Activated T-cell treated with anti-CD3 and anti-CD28 coated beads, Interleukin-2, amount 50 U/mL, for 24 hours (primary cell): ENCODE measurements around the gene SERPINI1.
A peak's percentile ranks its signal among the peaks of the same experiment; 100 is the strongest.

Experiments
- DNase-seq: peaks from one replicate; pipeline ENCODE4 v3.0.0-alpha.2; 2020
- H3K27ac Mint-ChIP-seq: 2 replicates; pipeline ENCODE4 v1.8.0; 2020; ENCODE audit warnings: mild to moderate bottlenecking, mixed read lengths
- H3K27me3 Mint-ChIP-seq: 2 replicates; pipeline ENCODE4 v1.8.0; 2020; ENCODE audit warnings: mixed read lengths
- H3K36me3 Mint-ChIP-seq: 2 replicates; pipeline ENCODE4 v1.8.0; 2020; ENCODE audit warnings: low read depth, mixed read lengths
- H3K4me1 Mint-ChIP-seq: 2 replicates; pipeline ENCODE4 v1.8.0; 2020; ENCODE audit warnings: low read depth, mixed read lengths
- H3K4me3 Mint-ChIP-seq: 2 replicates; pipeline ENCODE4 v1.8.0; 2020; ENCODE audit warnings: mild to moderate bottlenecking, moderate library complexity, mixed read lengths
- H3K9me3 Mint-ChIP-seq: 2 replicates; pipeline ENCODE4 v1.8.0; 2020; ENCODE audit warnings: mixed read lengths

The SERPINI1 gene, protein sequence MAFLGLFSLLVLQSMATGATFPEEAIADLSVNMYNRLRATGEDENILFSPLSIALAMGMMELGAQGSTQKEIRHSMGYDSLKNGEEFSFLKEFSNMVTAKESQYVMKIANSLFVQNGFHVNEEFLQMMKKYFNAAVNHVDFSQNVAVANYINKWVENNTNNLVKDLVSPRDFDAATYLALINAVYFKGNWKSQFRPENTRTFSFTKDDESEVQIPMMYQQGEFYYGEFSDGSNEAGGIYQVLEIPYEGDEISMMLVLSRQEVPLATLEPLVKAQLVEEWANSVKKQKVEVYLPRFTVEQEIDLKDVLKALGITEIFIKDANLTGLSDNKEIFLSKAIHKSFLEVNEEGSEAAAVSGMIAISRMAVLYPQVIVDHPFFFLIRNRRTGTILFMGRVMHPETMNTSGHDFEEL

DNA sequence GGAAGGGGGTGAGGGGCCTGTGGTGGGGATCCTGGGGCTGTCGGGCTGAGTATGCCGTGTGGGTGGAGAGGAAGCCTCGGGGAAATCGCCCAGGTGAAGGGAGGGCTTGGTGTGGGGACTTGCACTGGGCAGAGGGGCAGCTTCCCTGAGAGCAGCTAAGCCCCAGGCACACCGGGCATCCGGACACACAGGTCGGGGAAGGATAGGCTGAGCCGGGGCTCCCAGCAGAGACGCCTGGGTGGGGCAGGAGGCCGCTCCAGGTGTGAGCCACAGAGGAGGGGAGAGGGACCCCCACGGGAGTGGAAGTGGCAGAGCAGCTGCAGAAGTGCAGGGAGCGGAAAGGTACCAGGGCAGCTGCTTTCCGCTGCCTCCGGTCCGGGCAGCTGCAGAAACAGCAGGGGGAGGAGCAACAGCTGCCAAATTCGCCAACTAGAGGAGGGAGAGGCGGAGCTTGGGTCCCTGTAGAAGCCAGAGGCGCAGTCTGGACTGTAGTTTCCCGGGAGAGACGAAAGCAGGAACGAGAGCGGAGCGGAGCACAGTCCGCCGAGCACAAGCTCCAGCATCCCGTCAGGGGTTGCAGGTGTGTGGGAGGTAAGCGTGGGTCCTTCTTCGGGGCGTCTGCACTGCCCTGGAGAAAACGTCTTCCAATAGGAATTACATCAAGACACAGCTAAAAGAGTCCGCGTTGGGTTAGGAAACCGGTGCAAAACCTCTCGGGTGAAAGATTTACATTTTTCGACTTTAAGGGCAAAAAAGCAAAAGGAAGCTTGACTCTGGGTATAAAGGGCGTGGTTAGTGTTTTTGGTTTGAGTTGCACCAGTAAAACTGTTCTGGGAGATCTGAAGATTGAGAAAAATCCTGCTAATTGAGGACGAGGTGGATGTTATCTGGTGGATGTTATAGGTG is at the start of gene SERPINI1:
Gene SERPINI1, plus strand, starts transcription at position 489 of the 906 bp plus-strand sequence. CDS start 53,408 bp downstream, outside the sequence.
- peaks cover 15% of the 10 kb centered on the region for H3K36me3 Mint-ChIP-seq
- no peaks in the 10 kb centered on the region for H3K9me3 Mint-ChIP-seq
- H3K27ac Mint-ChIP-seq: peak within 1 kb of the TSS; percentile 53
- peaks cover 34% of the 10 kb centered on the region for H3K4me1 Mint-ChIP-seq
- H3K27me3 Mint-ChIP-seq: no peaks in the 10 kb centered on the region
- H3K4me3 Mint-ChIP-seq: no peak within 1 kb of the TSS
- DNase-seq: peak; percentile 89

DNA sequence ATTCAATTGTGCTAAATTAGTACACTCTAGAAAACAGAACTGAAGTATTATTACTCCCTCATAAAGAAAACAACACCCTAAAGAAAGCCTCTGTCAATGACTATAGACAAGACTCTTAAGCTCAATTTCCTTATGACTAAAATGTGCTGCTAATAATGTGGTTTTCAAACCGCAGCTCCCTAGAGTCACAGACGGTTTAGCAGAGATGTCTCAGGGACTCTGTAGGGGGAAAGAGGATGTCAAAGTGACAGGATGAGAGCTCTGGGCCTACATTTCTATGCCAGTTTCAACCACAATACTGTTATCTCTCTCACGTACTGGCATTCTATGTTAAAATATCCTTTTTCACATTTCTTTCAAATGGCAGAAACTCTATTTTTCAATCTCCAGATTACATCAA is 44.2 kb upstream of the SERPINI1 start:
- no peaks in the 10 kb centered on the region for H3K9me3 Mint-ChIP-seq
- no peak overlapping the region for H3K4me3 Mint-ChIP-seq
- no peaks in the 10 kb centered on the region for H3K27me3 Mint-ChIP-seq
- peaks cover 83% of the 10 kb centered on the region for H3K36me3 Mint-ChIP-seq
- DNase-seq: no peak
- H3K27ac Mint-ChIP-seq: peak overlapping the region; percentile 80
- H3K4me1 Mint-ChIP-seq: peaks cover 39% of the 10 kb centered on the region

DNA sequence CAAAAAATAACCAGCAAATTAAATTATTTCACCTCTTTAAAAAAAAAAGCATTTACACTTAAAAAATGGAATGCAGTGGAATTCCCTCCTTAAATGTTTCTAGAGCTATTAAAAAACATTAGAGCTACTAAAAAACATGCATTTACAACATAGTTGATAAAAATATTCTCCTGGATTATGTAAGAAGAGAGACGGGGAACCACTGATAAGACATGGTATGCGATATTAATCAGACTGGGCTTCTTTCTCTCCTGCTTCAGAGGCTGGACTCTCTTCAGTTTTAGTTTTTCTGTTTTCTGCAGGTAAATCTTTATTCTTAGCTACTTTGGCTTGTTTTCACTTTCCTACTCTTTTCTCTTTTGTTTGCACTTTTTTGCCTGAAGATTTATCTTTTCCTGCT is 41.4 kb upstream of the SERPINI1 start:
- peak overlapping the region; percentile 68 for H3K27ac Mint-ChIP-seq
- H3K36me3 Mint-ChIP-seq: peaks cover 84% of the 10 kb centered on the region
- H3K4me3 Mint-ChIP-seq: no peak overlapping the region
- peaks cover 44% of the 10 kb centered on the region for H3K4me1 Mint-ChIP-seq
- no peaks in the 10 kb centered on the region for H3K9me3 Mint-ChIP-seq
- no peaks in the 10 kb centered on the region for H3K27me3 Mint-ChIP-seq
- no peak for DNase-seq

DNA sequence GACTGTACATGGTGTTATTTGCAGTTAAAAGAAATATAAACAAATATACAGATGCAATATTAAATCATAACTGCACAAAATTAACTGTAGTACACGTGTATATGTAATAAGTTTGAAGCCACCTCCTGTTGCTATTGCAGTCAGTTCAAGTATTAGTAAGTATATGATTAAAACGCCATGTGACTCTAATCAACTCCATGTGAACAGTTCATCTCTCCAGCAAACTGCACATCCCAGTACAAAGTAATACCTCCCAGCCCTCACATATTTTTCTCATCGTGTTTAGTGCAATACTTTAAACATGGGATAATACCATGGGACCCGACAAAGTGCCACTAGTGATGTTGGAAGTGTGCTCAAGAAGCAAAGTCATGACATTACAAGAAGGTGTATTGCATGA is 35.5 kb upstream of the SERPINI1 start:
- Mint-ChIP-seq H3K4me3 (no peak overlapping the region), H3K36me3 (peaks cover 81% of the 10 kb centered on the region), H3K9me3 (no peaks in the 10 kb centered on the region), H3K27me3 (no peaks in the 10 kb centered on the region), H3K27ac (no peak overlapping the region), H3K4me1 (peaks cover 28% of the 10 kb centered on the region)
- no peak for DNase-seq

DNA sequence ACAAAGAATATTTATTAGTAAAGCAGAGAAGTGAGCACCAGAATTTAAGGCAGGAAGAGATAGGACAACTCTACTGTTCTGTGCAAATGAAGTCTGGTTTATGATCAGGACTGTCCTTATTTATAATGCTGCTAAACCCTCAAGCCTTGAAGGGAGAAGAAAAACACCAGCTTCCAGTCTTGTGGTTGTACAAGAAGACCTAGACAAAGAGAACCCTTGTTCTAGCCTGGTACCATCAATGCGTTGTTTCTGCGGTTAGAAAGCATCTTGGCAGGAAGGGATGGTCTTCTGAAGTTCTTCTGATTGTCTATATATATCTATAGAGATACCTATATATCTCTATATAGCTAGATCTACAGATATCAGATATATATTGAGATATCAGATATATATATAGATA is 34.6 kb upstream of the SERPINI1 start:
- peaks cover 33% of the 10 kb centered on the region for H3K4me1 Mint-ChIP-seq
- H3K9me3 Mint-ChIP-seq: no peaks in the 10 kb centered on the region
- H3K4me3 Mint-ChIP-seq: no peak overlapping the region
- H3K27ac Mint-ChIP-seq: peak overlapping the region; percentile 27
- H3K36me3 Mint-ChIP-seq: peaks cover 77% of the 10 kb centered on the region
- H3K27me3 Mint-ChIP-seq: no peaks in the 10 kb centered on the region
- DNase-seq: no peak

DNA sequence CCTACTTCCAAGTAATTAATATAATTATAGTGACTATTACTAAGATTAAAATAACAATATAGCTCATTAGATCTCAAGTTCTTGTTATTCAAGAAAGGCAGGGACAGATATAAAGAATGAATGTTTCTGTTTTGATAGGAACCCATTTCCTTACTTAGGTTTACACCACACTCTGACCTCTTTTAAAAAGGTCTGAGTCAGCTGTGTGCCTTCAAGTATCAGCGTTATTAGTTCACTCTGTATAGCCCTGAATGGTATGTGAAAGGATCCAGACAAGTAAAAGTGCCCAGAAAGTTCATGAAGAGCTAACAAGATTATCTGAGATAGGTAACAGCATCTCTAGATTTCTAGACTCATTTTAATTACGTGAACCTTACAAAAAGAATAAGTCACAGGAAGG is 29.7 kb upstream of the SERPINI1 start:
- no peak for DNase-seq
- Mint-ChIP-seq H3K27ac (no peak overlapping the region), H3K4me1 (peaks cover 44% of the 10 kb centered on the region), H3K4me3 (no peak overlapping the region), H3K9me3 (no peaks in the 10 kb centered on the region), H3K27me3 (no peaks in the 10 kb centered on the region), H3K36me3 (peaks cover 84% of the 10 kb centered on the region)

DNA sequence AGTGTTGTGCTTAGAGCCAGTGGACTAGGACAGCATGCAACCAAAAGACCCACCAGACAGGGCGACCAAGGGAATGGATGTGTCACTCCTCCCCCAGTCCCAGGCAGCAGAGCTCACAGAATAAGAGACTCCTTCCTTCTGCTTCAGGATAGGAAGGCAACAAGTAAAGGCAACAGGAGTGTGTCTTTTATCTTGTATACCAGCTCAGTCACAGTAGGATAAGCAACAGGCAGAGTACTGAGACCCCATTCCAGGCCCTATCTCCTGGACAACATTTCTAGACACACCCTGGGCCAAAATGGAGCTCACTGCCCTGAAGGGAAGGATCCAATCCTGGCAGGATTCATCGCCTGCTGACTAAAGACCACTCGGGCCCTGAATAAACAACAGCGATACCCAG is 25.8 kb upstream of the SERPINI1 start:
- H3K4me3 Mint-ChIP-seq: no peak overlapping the region
- no peaks in the 10 kb centered on the region for H3K9me3 Mint-ChIP-seq
- peaks cover 69% of the 10 kb centered on the region for H3K4me1 Mint-ChIP-seq
- no peaks in the 10 kb centered on the region for H3K27me3 Mint-ChIP-seq
- peaks cover 92% of the 10 kb centered on the region for H3K36me3 Mint-ChIP-seq
- H3K27ac Mint-ChIP-seq: no peak overlapping the region
- DNase-seq: no peak

DNA sequence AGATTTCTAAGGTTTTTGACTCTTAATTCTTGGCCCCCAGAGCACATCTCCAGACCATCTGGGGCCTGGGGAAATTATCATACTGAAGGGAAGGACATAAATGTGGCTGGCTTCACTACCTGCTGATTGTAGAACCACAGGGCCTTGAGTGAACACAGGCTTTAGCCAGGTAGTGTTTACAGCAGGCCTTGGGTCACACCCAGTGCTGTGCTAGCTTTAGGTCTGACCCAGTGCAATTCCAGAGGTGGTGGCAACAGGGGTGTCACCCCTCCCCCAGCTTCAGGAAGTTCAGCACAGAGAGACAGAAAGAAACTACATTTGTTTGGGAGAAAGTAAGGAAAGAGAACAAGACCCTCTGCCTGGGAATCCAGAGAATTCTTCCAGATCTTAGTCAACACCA is 25.0 kb upstream of the SERPINI1 start:
- H3K27ac Mint-ChIP-seq: no peak overlapping the region
- H3K4me3 Mint-ChIP-seq: no peak overlapping the region
- no peaks in the 10 kb centered on the region for H3K27me3 Mint-ChIP-seq
- peaks cover 75% of the 10 kb centered on the region for H3K4me1 Mint-ChIP-seq
- no peak for DNase-seq
- H3K36me3 Mint-ChIP-seq: peaks cover 97% of the 10 kb centered on the region
- H3K9me3 Mint-ChIP-seq: no peaks in the 10 kb centered on the region

DNA sequence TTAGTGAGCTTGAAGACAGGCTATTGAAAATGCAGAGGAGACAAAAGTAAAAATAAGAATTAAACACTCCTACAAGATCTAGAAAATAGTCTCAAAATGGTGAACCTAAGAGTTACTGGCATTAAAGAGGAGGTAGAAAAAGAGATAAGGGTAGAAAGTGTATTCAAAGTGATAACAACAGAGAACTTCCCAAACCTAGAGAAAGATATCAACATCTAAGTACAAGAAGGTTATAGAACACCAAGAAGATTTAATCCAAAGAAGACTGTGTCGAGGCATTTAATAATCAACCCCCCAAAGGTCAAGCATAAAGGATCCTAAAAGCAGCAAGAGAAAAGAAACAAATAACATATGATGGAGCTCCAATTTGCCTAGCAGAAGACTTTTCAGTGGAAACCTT is 24.1 kb upstream of the SERPINI1 start:
- Mint-ChIP-seq H3K4me1 (peaks cover 73% of the 10 kb centered on the region), H3K27me3 (no peaks in the 10 kb centered on the region), H3K27ac (no peak overlapping the region), H3K36me3 (peaks cover 95% of the 10 kb centered on the region), H3K4me3 (no peak overlapping the region), H3K9me3 (no peaks in the 10 kb centered on the region)
- no peak for DNase-seq

DNA sequence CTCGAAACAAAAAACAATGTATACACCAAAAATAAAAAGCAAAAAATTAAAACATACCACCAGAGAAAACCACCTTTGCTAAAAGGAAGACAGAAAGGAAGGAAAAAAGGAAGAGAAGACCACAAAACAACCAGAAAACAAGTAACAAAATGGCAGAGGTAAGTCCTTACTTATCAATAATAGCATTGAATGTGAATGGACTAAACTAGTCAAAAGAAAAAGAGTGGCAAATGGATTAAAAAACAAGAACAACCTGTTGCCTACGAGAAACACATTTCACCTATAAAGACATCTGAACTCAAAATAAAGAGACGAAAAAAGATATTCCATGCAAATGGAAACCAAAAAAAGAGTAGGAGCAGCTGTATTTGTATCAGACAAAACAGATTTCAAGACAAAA is 23.1 kb upstream of the SERPINI1 start:
- Mint-ChIP-seq H3K27me3 (no peaks in the 10 kb centered on the region), H3K4me3 (no peak overlapping the region), H3K4me1 (peaks cover 72% of the 10 kb centered on the region), H3K9me3 (no peaks in the 10 kb centered on the region), H3K36me3 (peaks cover 93% of the 10 kb centered on the region), H3K27ac (no peak overlapping the region)
- no peak for DNase-seq

DNA sequence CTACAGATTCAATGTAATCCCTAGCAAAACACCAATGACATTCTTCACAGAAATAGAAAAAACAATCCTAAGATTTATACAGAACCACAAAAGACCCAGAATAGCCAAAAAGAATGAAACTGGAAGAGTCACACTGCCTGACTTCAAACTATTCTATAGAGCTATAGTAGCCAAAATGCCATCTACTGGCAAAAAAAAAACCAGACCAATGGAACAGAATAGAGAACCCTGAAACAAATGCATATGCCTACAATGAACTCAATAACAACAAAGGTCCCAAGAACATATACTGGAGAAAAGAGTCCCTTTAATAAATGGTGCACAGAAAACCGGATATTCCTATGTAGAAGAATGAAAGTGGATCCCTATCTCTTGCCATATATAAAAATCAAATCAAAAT is 20.6 kb upstream of the SERPINI1 start:
- no peak for DNase-seq
- H3K27me3 Mint-ChIP-seq: no peaks in the 10 kb centered on the region
- H3K36me3 Mint-ChIP-seq: peaks cover 94% of the 10 kb centered on the region
- no peak overlapping the region for H3K27ac Mint-ChIP-seq
- H3K9me3 Mint-ChIP-seq: peaks cover 6% of the 10 kb centered on the region
- peaks cover 83% of the 10 kb centered on the region for H3K4me1 Mint-ChIP-seq
- H3K4me3 Mint-ChIP-seq: no peak overlapping the region

DNA sequence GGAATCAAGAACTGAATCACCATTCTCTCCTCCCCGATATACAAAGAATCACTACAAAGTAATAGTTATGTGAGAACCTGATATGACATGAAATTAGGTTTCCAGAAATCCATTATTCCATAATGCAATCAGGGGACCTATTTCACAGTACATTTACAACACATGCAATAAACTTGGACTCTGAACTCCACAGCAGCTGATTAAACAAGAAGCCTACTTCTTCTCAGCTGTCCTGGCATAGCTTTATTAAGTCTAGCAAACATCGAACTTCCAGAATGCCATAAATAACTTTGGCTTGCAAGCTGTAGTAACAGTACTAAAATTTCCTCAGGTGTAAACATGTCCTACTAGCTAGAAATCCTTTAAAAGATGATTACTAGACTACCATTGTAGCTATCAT is 18.6 kb upstream of the SERPINI1 start:
- Mint-ChIP-seq H3K4me3 (no peak overlapping the region), H3K9me3 (peaks cover 6% of the 10 kb centered on the region), H3K36me3 (peaks cover 92% of the 10 kb centered on the region), H3K4me1 (peaks cover 76% of the 10 kb centered on the region), H3K27me3 (no peaks in the 10 kb centered on the region), H3K27ac (no peak overlapping the region)
- DNase-seq: no peak

DNA sequence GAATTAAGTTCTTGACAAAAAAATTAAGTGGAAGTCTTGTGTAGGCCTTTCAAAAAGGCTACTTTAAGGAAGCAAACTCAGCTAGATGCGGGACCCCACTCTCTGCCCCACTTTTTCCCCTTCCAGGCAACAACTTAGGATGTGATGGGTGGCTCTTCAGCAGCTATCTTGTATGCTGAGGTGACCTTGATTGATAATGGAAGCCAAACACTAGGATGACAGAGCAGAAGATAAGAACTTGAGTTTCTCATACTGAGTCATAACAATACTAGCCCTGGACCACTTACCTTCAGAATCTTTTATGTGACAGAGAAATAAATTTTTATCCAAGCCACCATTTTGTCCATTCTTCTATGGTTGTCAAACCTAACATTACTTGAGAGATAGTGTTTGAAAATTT is 16.9 kb upstream of the SERPINI1 start:
- DNase-seq: no peak
- no peak overlapping the region for H3K4me3 Mint-ChIP-seq
- H3K36me3 Mint-ChIP-seq: peaks cover 86% of the 10 kb centered on the region
- H3K27me3 Mint-ChIP-seq: no peaks in the 10 kb centered on the region
- H3K27ac Mint-ChIP-seq: peak overlapping the region; percentile 2
- H3K9me3 Mint-ChIP-seq: peaks cover 6% of the 10 kb centered on the region
- H3K4me1 Mint-ChIP-seq: peaks cover 76% of the 10 kb centered on the region

DNA sequence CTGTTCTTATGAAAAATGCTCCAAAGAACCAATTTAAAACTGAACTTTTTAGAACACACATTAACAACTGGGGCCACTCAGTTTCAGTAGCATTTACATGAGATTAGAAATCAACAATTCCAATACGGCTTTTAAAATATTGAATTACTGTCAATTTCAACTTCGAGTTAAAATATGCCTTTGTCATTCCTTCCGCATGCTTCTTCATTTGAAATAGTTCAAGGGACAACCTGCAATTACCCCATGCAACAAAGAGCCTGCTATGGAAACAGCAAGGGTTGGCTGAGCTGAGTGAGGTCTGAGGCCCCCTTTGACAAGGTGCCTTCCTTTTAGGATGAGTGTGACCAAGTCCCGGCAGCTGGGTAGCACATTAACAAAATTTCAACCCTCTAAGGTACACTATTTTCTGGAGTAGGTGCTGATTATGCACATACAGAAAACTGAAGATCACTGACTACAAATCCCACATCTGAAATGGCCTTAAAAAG is 12.5 kb upstream of the SERPINI1 start:
- H3K9me3 Mint-ChIP-seq: peaks cover 6% of the 10 kb centered on the region
- H3K27ac Mint-ChIP-seq: peak overlapping the region; percentile 37
- H3K36me3 Mint-ChIP-seq: peaks cover 61% of the 10 kb centered on the region
- no peak for DNase-seq
- peaks cover 74% of the 10 kb centered on the region for H3K4me1 Mint-ChIP-seq
- H3K4me3 Mint-ChIP-seq: no peak overlapping the region
- H3K27me3 Mint-ChIP-seq: no peaks in the 10 kb centered on the region

DNA sequence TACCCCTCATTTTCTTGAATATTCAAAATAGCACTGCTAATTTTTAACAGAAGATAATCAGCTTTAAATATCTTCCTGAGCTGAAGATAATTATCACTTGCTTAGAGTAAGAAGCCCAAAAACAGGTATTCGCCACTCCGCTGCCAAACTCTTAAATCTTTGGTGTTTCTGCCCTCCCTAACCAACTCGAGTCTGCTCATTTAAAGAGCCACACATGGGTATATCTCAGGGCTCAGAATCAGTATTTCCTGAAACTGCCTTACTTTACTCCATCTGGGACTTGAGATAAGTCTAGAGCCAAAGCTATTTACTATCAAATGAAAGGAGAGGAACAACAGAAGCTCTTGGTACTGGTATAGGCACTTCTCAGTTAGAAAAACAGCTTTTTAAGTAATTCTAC is 11.6 kb upstream of the SERPINI1 start:
- Mint-ChIP-seq H3K4me3 (no peak overlapping the region), H3K27ac (no peak overlapping the region), H3K27me3 (no peaks in the 10 kb centered on the region), H3K36me3 (peaks cover 57% of the 10 kb centered on the region), H3K4me1 (peaks cover 74% of the 10 kb centered on the region), H3K9me3 (peaks cover under 1% of the 10 kb centered on the region)
- DNase-seq: no peak
